SK-N-MC (cell line): Measurements from ENCODE around the gene RRN3.
"Not testable (repeated sequence)": the region's sequence is repeated elsewhere in the genome, so short reads cannot be mapped to it uniquely, and the experiment has no call there.

Experiments
- DNase-seq: peaks from one replicate; pipeline ENCODE4 v3.0.0-alpha.2; 2011; ENCODE audit warnings: low read depth, low spot score
- H3K27ac ChIP-seq: fragments of 200-600 bp; sonication (generic); 2 replicates; pipeline ENCODE4 v1.5.1; 2016; ENCODE audit warnings: mixed run types
- H3K36me3 ChIP-seq: fragments of 200-600 bp; sonication (generic); 2 replicates; pipeline ENCODE4 v1.6.1; 2017; ENCODE audit warnings: antibody characterized with exemption, low read length, mixed read lengths; ENCODE audit not compliant: insufficient read depth
- H3K4me3 ChIP-seq: fragments of 200-600 bp; sonication (generic); 2 replicates; pipeline ENCODE4 v1.5.1; 2016
- H3K9ac ChIP-seq: fragments of 200-600 bp; sonication (generic); 2 replicates; pipeline ENCODE4 v1.8.0; 2017; ENCODE audit warnings: mixed run types, mixed read lengths; ENCODE audit not compliant: insufficient read length
- H3K9me3 ChIP-seq: fragments of 200-600 bp; sonication (generic); 2 replicates; pipeline ENCODE4 v1.6.1; 2017; ENCODE audit warnings: low read depth, mild to moderate bottlenecking, antibody characterized with exemption, low read length, moderate library complexity, mixed read lengths

The RRN3 gene

DNA sequence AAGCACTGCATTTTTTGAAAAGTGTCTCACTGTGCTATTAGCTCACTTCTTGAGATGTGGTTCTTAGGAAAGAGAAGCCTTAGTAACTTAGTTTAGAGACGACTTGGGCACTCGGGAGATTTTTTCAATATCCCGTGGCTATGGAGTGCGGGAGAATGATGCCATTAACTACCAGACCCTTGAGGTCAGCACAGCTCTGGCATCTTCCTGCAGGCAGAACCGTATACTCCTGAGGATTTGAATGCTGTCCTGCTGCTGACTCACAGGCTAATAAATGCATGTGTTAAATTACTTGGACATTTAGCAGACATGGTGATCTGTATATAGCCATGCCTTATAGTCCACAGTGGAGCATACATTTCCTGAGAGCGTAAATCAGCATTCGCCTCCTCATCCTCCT is 72.6 kb downstream of the RRN3 start:
- H3K4me3 ChIP-seq, H3K9me3 ChIP-seq, H3K9ac ChIP-seq, H3K27ac ChIP-seq, DNase-seq: not testable (repeated sequence)
- peaks cover 54% of the 10 kb centered on the region for H3K36me3 ChIP-seq

DNA sequence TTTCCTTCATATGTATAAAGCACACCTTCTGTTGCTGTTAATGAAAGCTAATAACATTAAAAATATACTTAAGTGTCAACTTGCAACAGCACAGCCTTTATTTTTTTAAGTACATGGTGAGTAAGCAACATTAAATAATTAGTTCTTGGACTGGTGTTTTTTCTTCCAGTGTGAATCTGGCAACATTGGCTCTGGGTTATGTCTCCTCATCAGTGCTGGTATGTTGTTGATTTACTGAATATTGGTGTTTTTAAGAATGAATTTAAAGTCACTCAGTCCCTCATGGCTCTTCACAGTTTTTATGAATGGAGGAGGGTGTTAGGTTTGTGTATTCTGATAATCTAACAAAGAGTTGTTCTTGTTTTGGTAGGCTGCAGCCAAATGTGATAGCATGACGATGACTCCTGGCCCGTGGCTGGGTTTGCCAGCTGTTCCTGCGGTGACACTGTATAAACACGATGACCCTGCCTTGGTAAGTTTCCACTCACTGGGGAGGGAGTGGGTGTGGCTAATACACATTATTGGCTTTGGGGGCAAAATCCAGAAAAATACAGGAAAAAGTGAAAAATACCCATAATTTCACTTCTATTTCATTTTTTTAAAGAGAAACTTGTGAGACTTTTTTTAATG is 77.0 kb downstream of the RRN3 start:
- not testable (repeated sequence) for H3K4me3 ChIP-seq, DNase-seq, H3K9ac ChIP-seq, H3K9me3 ChIP-seq
- peak overlapping the region; percentile 100 for H3K27ac ChIP-seq
- peaks cover 39% of the 10 kb centered on the region for H3K36me3 ChIP-seq

DNA sequence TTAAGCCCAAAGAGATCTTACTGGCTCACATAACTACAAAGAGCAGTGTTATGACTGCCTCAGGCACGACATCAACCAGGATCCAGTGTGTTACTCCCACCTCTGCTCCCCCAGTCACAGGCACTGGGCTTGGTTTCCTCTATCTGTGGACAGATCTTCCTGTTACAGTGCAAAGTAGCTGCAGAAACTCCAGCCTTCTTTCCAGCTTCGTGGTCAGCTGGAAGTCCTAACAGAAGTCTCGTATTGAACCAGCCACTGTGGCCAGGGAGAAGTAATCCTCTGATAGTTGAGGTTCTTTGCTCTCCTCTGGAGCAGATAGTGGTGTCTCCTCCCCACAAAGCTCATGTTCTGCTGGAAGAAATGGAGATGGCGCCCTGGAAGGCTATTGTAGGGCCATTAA is 77.7 kb downstream of the RRN3 start:
- not testable (repeated sequence) for H3K4me3 ChIP-seq, H3K9me3 ChIP-seq, DNase-seq
- peaks cover 36% of the 10 kb centered on the region for H3K36me3 ChIP-seq
- peak overlapping the region; percentile 100 for H3K27ac ChIP-seq
- peak overlapping the region; percentile 61 for H3K9ac ChIP-seq

DNA sequence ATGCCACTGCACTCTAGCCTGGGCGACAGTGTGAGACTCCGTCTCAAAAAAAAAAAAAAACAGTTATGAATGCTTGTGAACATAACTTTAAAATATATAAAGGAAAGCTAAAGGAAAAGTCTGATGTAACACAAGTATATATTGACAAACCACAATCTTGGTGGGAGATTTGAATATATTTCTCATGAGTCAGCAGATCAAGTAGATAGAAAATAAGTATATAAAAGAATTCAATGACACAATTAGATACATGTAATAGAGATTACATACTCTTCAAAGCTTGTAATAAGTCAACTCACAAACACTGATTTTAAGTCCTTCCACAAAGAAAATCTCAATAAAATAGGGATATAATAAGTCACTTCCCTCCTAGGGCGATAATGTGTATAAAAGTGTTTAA is 78.4 kb downstream of the RRN3 start:
- peak overlapping the region; percentile 61 for H3K9ac ChIP-seq
- not testable (repeated sequence) for DNase-seq, H3K9me3 ChIP-seq
- H3K4me3 ChIP-seq: peak overlapping the region; percentile 27; the same call in 1 of the 2 replicates
- H3K36me3 ChIP-seq: peaks cover 36% of the 10 kb centered on the region
- peak overlapping the region; percentile 100 for H3K27ac ChIP-seq

DNA sequence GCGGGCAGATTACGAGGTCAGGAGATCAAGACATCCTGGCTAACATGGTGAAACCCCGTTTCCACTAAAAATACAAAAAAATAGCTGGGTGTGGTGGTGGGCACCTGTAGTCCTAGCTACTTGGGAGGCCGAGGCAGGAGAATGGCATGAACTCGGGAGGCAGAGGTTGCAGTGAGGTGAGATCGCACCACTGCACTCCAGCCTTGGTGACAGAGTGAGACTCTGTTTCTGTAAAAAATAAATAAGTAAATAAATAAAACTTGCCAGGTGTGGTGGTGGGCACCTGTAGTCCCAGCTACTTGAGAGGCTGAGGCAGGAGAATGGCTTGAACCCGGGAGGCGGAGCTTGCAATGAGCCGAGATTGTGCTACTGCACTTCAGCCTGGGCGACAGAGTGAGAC is 81.1 kb downstream of the RRN3 start:
- H3K36me3 ChIP-seq: peaks cover 28% of the 10 kb centered on the region
- not testable (repeated sequence) for H3K9me3 ChIP-seq

More for the DNA sequence above, 81.1 kb downstream of the RRN3 start:
- not testable (repeated sequence) for DNase-seq, H3K4me3 ChIP-seq, H3K27ac ChIP-seq, H3K9ac ChIP-seq
